Measurements from ENCODE around the gene SFRP4. TPM values are rescaled to one million over a fixed set of nuclear protein-coding genes. Genes with fewer than 3 reads are reported as not detected.

Gene SFRP4
- 100 to 1,000 TPM in 1 of 7 donors, 10 to 100 TPM in 6; 42.3 to 121 (median 52.9) TPM for total RNA-seq
- polyA plus RNA-seq: 100 to 1,000 TPM in 1 of 2 donors, 10 to 100 TPM in 1; 81.5 to 146 TPM
- long read RNA-seq, donor 1, transcript SFRP4-201 (6 exons, 2,966 nt): major isoform, 854 of 884 reads
- long read RNA-seq, donor 1, partial matches to known transcripts: 8 of 884 reads
- long read RNA-seq, donor 1, other reads (novel, unspliced or antisense): 22 of 884 reads
- long read RNA-seq, donor 2, partial matches to known transcripts: 0 of 2 reads
- long read RNA-seq, donor 2, other reads (novel, unspliced or antisense): 0 of 2 reads
- long read RNA-seq, donor 3, transcript SFRP4-201 (6 exons, 2,966 nt): major isoform, 618 of 643 reads
- long read RNA-seq, donor 3, partial matches to known transcripts: 4 of 643 reads
- long read RNA-seq, donor 3, other reads (novel, unspliced or antisense): 21 of 643 reads

DNA sequence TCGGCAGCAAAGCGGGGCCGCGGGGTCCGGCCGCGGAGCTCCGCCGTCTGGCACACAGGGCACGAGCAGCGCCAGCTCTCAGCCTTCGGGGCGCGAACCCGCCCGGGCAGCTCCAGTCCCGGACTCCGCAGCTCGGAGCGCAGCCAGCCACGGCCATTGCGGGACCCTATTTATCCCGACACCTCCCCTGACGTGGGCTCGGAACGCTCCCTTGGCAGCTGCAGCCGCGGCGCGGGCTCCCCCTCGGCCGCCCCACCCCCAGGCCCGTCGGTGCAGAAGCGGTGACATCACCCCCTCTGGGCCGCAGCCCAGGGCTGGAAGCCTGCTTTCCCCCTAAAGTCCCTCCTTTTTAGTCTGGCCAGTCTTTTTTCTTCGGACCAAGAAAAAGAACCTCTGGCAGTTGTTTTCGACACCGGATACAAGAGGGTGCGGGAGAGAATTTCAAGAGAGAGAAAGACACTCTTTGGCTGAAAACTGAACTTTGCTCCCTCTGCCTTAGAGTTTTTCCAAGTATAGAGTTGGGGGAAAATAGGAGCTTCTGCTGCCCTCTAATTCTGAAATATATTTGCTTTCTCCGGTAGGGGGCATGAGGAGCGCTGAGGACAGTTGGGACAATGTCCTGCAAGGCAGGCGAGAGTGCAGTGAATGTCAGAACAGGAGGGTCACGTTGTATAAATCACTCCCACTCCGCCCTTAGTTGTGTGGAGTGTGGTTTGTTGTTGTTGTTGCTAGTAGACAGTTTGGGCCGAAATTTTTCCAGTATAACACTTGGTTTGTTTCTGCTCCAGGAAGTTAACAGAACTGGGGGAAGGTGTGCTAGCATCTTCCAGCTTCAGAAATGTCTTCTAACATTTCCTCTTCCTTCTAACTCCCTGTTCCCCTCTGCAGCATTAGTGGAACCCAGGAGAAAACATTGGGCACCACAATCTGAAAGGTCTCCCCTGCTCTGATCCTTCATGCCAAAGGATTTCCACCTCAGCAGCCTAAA, at the start of gene SFRP4:
TSS of gene SFRP4 (minus strand) at position 145 of the 988 bp plus-strand sequence. CDS start 280 bp downstream, outside the sequence.
- Histone ChIP-seq H3K4me3 (peak within 1 kb of the TSS; percentile 50), H3K36me3 (no peaks in the 10 kb centered on the region), H3K27ac (peak within 1 kb of the TSS; percentile 90 to 96), H3K4me1 (ENCODE audit: insufficient read depth) (peaks cover 13% of the 10 kb centered on the region), H3K27me3 (no peaks in the 10 kb centered on the region), H3K9me3 (no peaks in the 10 kb centered on the region)
- intact Hi-C loops (cut with DNase I): loop anchor here in 3 of 4 donors (5.0 to 10.0 kb wide), 4 partner anchors 178 to 712 kb away; no protein-coding TSS in a partner anchor
- 0 to 1% (median 0%) methylated on average over 37 to 46 of the region's 46 CpGs for WGBS, 3 donors
- DNase-seq: peak; percentile 86 to 92 (median 90)
- TF ChIP-seq POLR2A (IDR thresholded peaks at IDR 0.05) (peak; percentile 63), EP300 (IDR thresholded peaks at IDR 0.05) (no peak)
- TF ChIP-seq, protein P1, sequence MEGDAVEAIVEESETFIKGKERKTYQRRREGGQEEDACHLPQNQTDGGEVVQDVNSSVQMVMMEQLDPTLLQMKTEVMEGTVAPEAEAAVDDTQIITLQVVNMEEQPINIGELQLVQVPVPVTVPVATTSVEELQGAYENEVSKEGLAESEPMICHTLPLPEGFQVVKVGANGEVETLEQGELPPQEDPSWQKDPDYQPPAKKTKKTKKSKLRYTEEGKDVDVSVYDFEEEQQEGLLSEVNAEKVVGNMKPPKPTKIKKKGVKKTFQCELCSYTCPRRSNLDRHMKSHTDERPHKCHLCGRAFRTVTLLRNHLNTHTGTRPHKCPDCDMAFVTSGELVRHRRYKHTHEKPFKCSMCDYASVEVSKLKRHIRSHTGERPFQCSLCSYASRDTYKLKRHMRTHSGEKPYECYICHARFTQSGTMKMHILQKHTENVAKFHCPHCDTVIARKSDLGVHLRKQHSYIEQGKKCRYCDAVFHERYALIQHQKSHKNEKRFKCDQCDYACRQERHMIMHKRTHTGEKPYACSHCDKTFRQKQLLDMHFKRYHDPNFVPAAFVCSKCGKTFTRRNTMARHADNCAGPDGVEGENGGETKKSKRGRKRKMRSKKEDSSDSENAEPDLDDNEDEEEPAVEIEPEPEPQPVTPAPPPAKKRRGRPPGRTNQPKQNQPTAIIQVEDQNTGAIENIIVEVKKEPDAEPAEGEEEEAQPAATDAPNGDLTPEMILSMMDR (IDR thresholded peaks at IDR 0.05): peak; percentile 65 to 85 (median 75)

DNA sequence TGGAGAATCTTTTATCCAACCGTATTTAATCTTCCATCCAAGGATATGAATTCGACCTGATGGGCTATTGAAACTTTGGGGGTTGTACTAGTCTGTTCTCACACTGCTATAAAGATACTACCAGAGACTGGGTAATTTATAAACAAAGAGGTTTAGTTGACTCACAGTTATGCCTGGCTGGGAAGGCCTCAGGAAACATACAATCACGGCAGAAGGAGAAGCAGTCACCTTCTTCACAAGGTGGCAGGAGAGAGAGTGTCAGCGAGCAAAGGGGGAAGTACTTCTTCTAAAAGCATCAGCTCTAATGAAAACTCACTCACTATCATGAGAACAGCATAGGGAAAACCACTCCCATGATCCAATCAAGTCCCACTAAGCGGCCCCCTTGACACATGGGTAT, 47.6 kb upstream of the SFRP4 start:
- Histone ChIP-seq H3K4me1 (ENCODE audit: insufficient read depth) (no peaks in the 10 kb centered on the region), H3K4me3 (no peak overlapping the region), H3K9me3 (no peaks in the 10 kb centered on the region), H3K27ac (no peak overlapping the region), H3K27me3 (no peaks in the 10 kb centered on the region), H3K36me3 (no peaks in the 10 kb centered on the region)
- intact Hi-C loops (cut with DNase I): no loop called here
- WGBS, 3 donors: 90 to 92% (median 91%) methylated on average over 5 of the region's 5 CpGs
- DNase-seq: no peak
- no peak for TF ChIP-seq EP300 (IDR thresholded peaks at IDR 0.05)
- TF ChIP-seq, protein P1 (IDR thresholded peaks at IDR 0.05): no peak
- TF ChIP-seq POLR2A (IDR thresholded peaks at IDR 0.05): no peak

DNA sequence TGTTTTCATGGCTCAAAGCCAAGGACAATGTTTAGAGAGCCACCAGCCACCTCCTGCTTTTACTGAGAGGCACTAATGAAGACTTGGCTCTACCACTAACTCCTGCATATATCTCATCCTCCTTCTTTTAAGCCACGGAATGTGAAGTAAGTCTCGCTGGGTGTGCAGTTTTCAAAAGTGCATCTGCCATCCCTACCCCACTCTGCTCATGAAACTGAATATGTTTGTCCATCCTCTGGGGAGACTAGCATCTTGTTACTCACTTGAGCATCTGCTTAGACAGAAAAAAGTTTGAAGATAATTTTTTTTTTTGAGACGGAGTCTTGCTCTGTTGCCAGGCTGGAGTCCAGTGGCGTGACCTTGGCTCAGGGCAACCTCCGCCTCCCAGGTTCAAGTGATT, 44.6 kb upstream of the SFRP4 start:
- no peak overlapping the region for H3K4me3 ChIP-seq
- DNase-seq: no peak
- H3K4me1 ChIP-seq (ENCODE audit: insufficient read depth): no peaks in the 10 kb centered on the region
- no peak overlapping the region for H3K27ac ChIP-seq
- intact Hi-C loops (cut with DNase I): no loop called here
- H3K9me3 ChIP-seq: no peaks in the 10 kb centered on the region
- 46 to 53% (median 51%) methylated on average over 5 of the region's 5 CpGs for WGBS, 3 donors
- H3K27me3 ChIP-seq: no peaks in the 10 kb centered on the region
- H3K36me3 ChIP-seq: no peaks in the 10 kb centered on the region
- TF ChIP-seq EP300 (IDR thresholded peaks at IDR 0.05) (no peak), POLR2A (IDR thresholded peaks at IDR 0.05) (no peak)
- TF ChIP-seq, protein P1 (IDR thresholded peaks at IDR 0.05): no peak

DNA sequence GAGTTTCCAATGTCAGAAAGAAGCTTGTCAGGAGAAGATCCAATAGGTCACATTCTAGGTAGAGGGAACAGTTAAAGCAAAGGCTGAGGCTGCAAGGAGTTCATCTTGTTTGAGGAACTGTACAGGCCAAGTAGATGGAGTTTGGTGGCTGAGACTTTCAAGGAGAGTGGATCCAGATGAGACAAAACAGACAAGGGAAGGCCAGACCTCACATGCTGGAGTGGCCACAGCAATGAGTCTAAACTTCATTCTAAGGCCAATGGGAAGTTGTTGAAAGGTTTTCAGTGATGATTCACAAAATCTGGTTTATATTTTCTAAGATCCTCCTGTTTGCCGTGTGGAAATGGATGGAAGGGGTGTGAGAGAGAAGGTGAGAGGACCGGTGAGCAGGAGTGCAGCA, 43.9 kb upstream of the SFRP4 start:
- intact Hi-C loops (cut with DNase I): no loop called here
- DNase-seq: no peak
- TF ChIP-seq POLR2A (IDR thresholded peaks at IDR 0.05) (no peak), EP300 (IDR thresholded peaks at IDR 0.05) (no peak)
- TF ChIP-seq, protein P1 (IDR thresholded peaks at IDR 0.05): no peak
- 20 to 42% (median 31%) methylated on average over 2 of the region's 2 CpGs for WGBS, 3 donors
- no peak overlapping the region for H3K4me3 ChIP-seq
- H3K27ac ChIP-seq: no peak overlapping the region
- H3K27me3 ChIP-seq: no peaks in the 10 kb centered on the region
- no peaks in the 10 kb centered on the region for H3K4me1 ChIP-seq (ENCODE audit: insufficient read depth)
- H3K9me3 ChIP-seq: no peaks in the 10 kb centered on the region
- H3K36me3 ChIP-seq: no peaks in the 10 kb centered on the region
